HG03159 (cell line): ENCODE measurements around the gene SSX2IP.
"Not testable (repeated sequence)": the region's sequence is repeated elsewhere in the genome, so short reads cannot be mapped to it uniquely, and the experiment has no call there.

Experiments
- ATAC-seq: cut with Tn5 transposase; IDR thresholded peaks from one replicate; pipeline ENCODE4 v1.9.1; 2021; ENCODE audit warnings: mild to moderate bottlenecking, moderate library complexity; ENCODE audit not compliant: unreplicated experiment

The SSX2IP gene

DNA sequence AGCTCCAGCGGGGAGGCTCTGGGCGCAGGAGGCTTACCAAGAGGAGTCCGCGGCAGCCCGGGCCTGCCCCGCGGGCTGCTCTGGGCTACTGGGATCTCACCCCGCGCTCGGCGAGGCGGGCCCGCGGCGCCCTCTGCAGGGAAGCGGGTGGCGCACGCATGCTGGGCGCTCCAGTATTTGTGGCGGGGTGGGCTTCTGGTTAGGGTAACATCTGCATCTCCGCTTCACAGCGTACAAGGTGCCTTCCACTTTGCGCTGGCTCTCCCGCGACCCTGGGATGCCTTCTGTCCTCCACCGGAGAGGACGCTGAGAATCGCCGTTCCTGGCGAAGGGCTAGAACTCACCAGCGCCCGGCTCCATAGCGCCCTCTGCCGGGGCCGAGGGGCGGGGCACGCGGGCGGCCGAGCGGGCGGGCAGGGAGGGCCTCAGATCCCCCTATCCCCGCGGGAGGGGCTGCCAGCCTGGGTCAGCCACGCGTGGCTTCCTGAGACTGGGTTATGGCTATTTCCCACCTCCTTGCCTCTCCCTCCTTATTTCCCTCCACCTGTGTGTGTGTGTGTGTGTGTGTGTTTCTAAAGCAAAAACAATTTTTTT, 69.4 kb downstream of the SSX2IP start:
- peak; percentile 91 for ATAC-seq

DNA sequence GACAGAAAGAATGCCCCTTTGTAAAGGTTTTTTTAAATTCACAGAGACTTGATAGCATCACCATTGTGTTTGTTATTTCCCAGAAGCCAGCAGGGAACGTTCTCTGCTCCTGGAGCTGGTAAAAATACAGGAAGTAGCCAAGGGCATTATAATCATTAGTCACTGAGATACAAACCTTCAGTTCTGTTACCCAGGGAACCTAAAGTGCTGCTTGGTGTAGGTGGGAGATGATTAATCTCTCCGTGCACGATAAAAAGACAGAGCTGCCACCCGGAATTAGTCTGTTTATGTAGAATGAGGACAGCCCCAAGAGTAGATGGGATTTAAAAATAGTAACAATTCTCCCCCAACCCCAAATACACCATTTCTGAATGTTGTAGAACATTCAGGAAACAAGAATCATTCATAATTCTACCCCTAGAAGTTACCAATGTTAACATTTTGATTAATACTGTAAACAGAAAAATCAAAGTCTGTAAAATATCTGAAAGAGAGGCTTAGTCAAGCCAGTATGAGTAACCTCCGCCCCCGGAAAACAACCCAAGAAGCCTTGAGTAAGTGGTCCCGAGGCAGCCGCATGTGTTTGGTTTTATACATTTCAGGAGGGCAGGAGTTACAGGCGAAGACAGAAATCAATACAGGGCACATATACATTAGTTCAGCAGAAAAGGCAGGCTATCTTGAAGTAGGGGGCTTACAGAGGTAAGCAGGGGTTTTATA, 70.7 kb downstream of the SSX2IP start:
- no peak for ATAC-seq

GRCh38 chr1:84617349-84617748, 72.9 kb downstream of the SSX2IP start:
- no peak for ATAC-seq

DNA sequence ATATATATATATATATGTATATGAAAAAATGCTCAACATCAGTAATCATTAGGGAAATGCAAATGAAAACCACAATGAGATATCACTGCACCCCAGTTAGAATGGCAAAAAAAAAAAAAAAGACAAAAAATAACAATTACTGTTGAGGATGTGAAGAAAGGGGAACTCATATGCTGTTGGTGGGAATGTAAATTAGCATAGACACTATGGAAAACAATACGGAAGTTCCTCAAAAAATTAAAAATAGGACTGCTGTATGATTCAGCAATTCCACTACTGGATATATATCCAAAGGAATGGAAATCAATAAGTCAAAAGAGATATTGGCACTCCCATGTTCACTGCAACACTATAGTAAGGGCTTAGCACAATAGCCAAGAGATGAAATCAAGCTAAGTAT, 74.5 kb downstream of the SSX2IP start:
- no peak for ATAC-seq

- no peak for ATAC-seq
Observed at GRCh38 chr1:84613887-84614286, 76.4 kb downstream of the SSX2IP start.

GRCh38 chr1:84613026-84613425, 77.2 kb downstream of the SSX2IP start:
- no peak for ATAC-seq

GRCh38 chr1:84611796-84612195, 78.5 kb downstream of the SSX2IP start:
- ATAC-seq, result no peak

- no peak for ATAC-seq
Observed at GRCh38 chr1:84611091-84611490, 79.2 kb downstream of the SSX2IP start.

DNA sequence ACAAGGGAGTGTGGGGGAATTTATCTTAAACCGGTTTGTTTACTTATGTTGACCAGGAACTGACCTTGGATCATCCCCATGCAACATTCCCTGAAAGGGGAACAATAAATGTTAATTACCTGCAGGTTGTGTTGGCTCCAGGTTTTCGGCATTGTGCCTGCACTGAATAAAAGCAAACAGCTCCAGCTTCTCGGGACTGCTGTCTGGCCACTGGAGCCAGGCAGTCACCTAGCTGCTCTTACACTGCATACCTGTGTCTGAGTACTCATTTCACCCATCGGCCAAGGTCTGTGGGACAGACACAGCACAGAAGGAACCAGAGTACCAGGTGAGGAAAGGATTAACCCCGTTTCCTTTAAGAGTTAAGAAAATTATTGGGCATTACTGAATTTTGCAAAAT, 83.3 kb downstream of the SSX2IP start:
- no peak for ATAC-seq

DNA sequence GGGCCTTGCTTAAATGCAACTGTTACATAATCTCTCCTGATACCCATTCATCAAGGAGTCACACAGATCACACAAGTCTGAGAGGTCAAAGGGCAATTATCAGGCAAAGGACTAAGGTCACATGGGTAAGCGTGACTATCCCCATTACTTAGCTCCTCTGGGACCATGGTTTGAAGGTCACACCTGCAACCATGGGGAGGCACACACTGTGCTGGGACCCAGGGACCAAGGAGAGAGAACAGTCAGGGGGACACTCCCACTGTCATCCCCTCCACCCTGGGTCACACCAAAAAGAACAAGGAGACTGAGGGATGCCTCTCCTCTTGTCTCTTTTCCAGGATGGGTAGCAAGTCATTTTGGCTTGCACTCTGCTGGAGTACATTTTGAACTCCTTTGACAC, 85.1 kb downstream of the SSX2IP start:
- ATAC-seq, result no peak

DNA sequence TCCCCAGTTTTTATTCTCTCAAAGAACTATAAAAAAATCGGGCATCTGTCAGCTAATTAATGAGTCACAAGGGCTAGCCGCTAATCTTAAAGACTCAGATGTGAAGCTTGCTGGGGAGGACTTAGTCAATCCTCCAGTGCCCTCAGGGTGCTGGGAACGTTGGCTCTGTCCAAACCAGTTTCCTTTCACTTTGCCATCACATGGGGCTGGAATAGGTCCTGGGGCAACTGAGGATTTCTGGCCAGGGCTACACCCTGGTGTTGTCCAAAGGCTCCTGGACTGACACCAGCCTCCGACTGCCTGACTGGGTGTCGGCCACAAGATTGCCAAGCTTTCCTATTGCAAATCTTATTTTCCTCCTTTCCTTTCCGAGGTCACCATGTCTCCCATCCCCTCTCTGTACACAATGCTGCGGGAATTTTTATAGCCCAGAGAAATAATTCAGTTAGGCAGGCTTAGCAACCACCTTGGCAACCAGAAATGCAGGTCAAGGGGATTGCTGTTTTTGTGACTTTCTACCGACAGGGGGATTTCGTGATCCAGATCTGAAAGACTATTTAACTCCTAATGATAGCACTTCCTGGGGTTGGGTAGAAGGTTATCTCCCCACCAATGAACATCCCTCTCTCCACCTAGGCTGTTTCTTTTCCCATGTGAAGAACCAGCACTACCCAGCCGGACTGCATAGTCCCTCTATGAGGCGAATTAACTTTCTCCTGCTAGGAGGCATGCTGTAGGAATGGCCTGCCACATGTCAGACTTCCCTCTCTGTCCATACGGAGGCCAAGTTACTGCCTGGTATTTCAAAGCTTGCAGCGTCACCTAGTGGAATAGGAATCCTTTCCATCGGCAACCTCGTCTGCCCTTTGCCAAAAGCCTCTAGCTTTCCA, 86.1 kb downstream of the SSX2IP start:
- no peak for ATAC-seq

DNA sequence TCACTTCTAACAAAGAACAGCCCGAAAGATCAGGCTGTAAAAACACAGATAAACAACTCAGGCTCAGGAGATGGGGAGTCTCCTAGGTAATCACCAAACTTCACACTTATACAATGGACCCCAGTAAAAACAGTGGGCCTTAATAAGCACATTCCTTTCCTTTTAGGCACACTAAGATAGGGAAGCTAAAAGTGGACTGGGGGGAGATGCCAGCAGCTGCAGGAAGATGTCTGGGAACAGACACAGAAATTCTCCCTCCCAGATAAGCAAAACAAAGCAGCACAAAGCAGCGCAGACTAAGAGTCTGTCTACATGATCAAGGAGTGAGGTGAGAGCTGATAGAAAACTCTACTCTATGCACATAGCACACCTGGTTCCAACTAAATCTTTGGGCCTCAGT, 87.0 kb downstream of the SSX2IP start:
- no peak for ATAC-seq

DNA sequence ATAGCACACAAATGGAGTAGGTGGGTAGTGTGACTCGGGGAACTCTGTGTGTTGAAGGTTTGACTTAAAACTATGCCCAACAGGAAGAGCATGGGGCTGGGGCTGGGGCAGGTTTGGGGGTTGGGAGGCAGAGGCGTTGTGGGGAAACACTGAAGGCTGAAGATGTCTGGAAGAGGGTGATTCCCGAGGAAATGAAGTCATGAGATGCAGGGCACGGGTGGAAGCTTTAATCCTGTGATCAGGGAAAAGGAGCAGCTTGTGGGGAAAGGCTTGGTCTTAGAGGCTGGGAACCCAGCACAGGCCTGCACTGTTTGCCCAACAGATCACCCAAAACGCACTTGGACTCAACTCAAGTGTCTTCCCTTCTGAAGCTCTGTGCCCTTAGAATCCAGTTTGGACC, 89.5 kb downstream of the SSX2IP start:
- ATAC-seq, result no peak

- peak; percentile 80 for ATAC-seq
Observed at GRCh38 chr1:84598846-84599741, 91.2 kb downstream of the SSX2IP start.

GRCh38 chr1:84598418-84598817, 91.8 kb downstream of the SSX2IP start:
- no peak for ATAC-seq

DNA sequence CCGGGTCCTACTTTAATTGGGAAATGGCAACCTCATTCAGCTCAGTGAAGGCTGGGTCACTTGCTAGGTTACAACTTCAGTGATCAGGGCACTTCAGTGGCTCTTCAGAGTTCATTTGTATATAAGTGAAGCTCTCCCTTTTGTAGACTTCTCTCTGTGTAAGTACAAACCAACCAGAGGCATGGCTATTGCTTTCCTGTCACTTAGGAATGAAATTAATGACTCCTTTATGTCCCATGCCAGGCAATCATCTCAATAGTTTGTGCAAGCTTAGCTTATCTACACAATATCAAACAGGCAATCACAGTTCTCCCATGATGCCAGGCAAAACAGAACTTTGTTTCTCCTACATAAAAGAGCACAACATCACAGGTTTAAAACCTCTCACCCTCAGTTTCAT, 93.2 kb downstream of the SSX2IP start:
- no peak for ATAC-seq

DNA sequence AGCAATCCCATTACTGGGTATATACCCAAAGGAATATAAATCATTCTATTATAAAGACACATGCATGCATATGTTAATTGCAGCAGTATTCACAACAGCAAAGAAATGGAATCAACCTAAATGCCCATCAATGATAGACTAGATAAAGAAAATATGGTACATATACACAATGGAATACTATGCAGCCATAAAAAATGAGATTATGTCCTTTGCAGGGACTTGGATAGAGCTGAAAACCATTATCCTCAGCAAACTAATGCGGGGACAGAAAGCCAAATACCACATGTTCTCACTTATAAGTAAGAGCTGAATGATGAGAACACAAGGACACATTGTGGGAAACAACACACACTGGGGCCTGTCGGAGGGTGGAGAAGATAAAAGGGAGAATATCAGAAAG, 95.3 kb downstream of the SSX2IP start:
- ATAC-seq, result not testable (repeated sequence)
